Astrocyte of the cerebellum (primary cell): ENCODE data around the gene TOLLIP.

Experiments used
- DNase-seq: peaks from one replicate; pipeline ENCODE4 v3.0.0-alpha.2; 2011; ENCODE audit warnings: low read depth
- H3K4me3 ChIP-seq: 2 replicates; pipeline ENCODE4 v1.5.1; 2011; ENCODE audit warnings: mild to moderate bottlenecking, low read depth, low read length, moderate library complexity
- in situ Hi-C: cut with HindIII; loops from 2 replicates; pipeline ENCODE4 v1.10.0; 2017; ENCODE audit warnings: low sequenced_read_pairs
- TF ChIP-seq, protein P1 (sequence below): IDR thresholded peaks from 2 replicates; pipeline ENCODE4 v1.5.1; 2012; ENCODE audit warnings: low read length, low read depth, moderate library complexity, mild to moderate bottlenecking; ENCODE audit errors: missing control alignments

Gene TOLLIP

DNA sequence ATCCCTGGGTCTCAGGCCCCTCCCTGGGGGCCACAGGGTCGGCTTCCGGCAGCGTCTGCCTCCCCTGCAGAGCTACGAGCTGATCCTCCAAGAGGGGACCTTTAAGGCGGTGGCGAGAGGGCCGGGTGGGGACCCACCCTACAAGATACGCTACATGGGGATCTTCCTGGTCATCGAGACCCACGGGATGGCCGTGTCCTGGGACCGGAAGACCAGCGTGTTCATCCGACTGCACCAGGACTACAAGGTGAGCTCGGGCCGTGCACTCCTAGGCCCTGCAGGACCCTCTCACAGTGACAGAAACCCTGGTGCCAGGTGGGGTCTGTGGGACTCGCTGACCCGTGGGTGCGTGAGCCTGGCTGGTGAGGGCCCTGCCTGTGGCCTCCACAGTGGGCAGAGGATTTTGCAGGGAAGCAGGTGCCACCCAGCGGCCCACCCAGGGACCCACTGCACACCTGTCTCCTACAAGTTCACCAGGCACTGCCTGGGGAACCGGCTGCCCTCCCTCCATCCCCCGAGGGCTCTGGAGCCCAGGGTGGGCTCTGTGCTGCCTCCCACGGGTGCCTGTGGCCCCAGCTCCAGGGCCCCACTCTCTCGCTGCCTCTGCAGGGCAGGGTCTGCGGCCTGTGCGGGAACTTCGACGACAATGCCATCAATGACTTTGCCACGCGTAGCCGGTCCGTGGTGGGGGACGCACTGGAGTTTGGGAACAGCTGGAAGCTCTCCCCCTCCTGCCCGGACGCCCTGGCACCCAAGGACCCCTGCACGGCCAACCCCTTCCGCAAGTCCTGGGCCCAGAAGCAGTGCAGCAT is 72.9 kb downstream of the TOLLIP start:
- no peak for DNase-seq
- H3K4me3 ChIP-seq: no peak overlapping the region
- in situ Hi-C loops: no loop called here
- TF ChIP-seq, protein P1, sequence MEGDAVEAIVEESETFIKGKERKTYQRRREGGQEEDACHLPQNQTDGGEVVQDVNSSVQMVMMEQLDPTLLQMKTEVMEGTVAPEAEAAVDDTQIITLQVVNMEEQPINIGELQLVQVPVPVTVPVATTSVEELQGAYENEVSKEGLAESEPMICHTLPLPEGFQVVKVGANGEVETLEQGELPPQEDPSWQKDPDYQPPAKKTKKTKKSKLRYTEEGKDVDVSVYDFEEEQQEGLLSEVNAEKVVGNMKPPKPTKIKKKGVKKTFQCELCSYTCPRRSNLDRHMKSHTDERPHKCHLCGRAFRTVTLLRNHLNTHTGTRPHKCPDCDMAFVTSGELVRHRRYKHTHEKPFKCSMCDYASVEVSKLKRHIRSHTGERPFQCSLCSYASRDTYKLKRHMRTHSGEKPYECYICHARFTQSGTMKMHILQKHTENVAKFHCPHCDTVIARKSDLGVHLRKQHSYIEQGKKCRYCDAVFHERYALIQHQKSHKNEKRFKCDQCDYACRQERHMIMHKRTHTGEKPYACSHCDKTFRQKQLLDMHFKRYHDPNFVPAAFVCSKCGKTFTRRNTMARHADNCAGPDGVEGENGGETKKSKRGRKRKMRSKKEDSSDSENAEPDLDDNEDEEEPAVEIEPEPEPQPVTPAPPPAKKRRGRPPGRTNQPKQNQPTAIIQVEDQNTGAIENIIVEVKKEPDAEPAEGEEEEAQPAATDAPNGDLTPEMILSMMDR: no peak

DNA sequence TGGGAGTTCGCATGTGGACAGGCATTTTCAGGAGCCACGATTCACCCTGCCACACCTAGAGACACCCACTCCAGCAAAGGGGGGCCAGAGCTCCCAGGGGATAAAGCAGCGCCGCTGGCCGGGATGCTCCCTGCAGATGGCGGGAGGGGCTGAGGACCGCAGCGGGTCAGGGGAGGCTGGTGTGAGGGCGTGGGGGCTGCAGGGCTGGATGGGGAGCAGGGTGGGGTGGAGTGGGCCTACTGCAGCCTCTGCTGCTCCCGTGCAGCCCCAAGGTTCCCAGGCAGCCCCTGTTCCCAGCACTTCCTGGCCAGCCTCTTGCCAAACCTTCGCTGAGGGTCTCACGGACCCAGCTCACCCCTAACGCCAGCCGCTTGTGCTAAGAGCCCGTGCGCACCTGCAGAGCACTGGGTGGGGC is 73.5 kb downstream of the TOLLIP start:
- in situ Hi-C loops: no loop called here
- DNase-seq: no peak
- H3K4me3 ChIP-seq: no peak overlapping the region
- TF ChIP-seq, protein P1: no peak

DNA sequence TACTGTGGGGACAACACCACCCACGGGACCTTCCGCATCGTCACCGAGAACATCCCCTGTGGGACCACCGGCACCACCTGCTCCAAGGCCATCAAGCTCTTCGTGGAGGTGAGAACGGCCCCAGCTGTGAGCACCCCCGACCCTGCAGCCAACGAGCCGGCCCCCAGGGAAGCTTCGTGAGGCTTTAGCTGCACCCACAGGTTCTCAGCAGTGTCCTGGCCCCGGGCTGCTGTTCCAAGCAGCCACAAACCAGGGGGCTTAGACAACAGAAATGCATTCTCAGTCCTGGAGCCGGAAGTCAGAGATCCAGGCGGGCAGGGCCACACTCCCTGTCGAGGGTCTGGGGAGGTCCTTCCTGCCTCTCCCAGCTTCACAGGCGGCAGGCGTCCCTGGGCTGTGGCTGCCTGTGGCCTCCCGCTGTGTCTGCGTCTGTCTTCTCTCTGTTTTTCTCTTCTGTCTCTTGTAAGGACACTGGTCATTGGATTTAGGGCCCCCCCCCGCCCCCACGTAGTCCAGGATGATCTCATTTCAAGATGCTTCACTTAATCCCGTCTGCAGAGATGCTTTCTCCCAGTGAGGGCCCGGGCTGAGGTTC is 74.0 kb downstream of the TOLLIP start:
- TF ChIP-seq, protein P1: no peak
- no peak for DNase-seq
- in situ Hi-C loops: no loop called here
- H3K4me3 ChIP-seq: no peak overlapping the region

DNA sequence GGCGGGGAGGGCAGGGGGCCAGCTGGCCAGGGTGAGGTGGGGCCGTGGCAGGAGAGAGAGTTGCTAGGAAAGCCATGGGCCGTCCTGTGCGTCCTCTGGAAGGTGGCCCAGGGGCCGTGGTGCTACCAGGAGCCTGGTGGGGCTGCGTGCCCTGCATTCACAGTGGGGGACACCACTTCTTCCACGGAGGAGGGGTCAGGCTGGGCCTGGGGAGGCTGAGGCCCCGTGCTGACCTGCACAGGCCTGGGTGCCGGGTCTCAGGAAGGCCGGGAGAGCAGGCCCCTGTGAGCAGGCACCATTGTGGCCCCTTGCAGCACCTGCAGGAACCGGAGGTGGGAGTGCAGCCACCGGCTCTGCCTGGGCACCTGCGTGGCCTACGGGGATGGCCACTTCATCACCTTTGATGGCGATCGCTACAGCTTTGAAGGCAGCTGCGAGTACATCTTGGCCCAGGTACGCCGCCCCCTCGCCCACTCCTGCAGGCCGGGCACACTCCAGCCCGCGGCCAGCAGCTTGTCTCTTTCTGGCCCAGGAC is 74.6 kb downstream of the TOLLIP start:
- in situ Hi-C loops: no loop called here
- DNase-seq: no peak
- H3K4me3 ChIP-seq: no peak overlapping the region
- TF ChIP-seq, protein P1: no peak

DNA sequence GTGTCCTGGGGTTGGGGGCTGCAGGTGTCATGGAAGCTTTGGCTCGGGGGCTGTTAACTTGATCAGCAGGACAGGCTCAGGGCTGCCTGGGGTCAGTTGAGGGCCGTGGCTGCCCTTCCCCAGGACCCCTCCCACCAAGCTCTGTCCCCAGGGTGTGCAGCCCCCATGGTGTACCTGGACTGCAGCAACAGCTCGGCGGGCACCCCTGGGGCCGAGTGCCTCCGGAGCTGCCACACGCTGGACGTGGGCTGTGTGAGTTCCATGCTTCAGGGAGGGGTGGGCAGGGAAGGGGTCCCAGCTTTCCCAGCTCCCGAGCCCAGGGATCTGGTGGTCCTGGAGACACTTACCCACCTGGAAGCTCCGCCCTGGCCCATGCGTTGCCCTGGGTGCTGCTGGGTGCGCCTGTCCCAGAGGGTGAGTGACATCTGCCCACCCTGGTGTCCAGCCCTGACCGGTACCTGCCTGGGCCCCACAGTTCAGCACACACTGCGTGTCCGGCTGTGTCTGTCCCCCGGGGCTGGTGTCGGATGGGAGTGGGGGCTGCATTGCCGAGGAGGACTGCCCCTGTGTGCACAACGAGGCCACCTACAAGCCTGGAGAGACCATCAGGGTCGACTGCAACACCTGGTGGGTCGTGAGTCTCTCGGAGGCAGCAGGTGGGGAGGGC is 75.2 kb downstream of the TOLLIP start:
- no peak overlapping the region for H3K4me3 ChIP-seq
- in situ Hi-C loops: no loop called here
- DNase-seq: no peak
- TF ChIP-seq, protein P1: no peak

DNA sequence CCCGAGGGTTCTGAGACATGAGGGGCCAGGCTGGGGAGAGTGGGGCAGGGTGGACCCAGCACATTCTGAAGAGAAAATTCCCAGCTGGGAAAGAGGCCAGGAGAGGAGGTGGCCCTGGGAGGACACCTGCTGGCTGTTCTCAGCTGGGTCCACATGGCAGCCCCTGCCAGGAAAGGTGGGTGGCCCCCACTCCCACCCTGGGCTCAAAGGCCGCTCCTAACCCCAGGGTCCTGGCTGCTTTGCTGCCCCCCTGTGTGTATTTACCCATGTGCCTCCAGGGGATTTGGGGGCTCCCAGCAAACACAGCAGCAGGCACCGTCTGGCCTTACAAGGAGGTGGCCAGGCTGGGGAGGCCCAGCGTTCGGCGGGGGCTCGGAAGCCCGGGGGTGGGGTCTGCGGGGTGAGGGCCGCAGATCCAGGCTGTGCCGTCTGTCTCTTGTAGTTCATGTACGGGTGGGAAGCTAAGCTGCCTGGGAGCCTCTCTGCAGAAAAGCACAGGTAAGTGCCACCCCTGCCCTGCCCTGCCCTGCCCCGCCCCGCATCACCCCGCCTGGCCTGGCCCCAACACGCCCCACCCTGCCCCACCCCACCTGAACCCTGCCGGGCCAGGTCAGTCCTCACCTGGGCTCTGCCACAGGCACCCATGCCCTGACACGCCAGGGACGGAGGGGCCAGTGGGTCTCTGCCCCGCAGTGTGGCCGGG is 75.9 kb downstream of the TOLLIP start:
- no peak for DNase-seq
- TF ChIP-seq, protein P1: no peak
- H3K4me3 ChIP-seq: no peak overlapping the region
- in situ Hi-C loops: no loop called here
